GM18526 (cell line): Measurements from ENCODE around the gene DHX32.

Source experiments
- POLR2A ChIP-seq: IDR thresholded peaks from 3 replicates; pipeline ENCODE4 v1.6.1; 2011; ENCODE audit not compliant: insufficient read length; ENCODE audit errors: extremely low read depth

Gene DHX32

GRCh38 chr10:125868372-125868975 lies 12.6 kb downstream of the DHX32 start:
- no peak for TF ChIP-seq POLR2A

GRCh38 chr10:125866421-125867029 lies 14.6 kb downstream of the DHX32 start:
- TF ChIP-seq POLR2A, result no peak

- no peak for TF ChIP-seq POLR2A
Observed at GRCh38 chr10:125865120-125865519, 16.0 kb downstream of the DHX32 start.

GRCh38 chr10:125859128-125859817 lies 21.8 kb downstream of the DHX32 start:
- TF ChIP-seq POLR2A, result no peak

GRCh38 chr10:125857185-125857760 lies 23.8 kb downstream of the DHX32 start:
- TF ChIP-seq POLR2A, result no peak

GRCh38 chr10:125852487-125852886 lies 28.6 kb downstream of the DHX32 start:
- no peak for TF ChIP-seq POLR2A

- TF ChIP-seq POLR2A, result no peak
Observed at GRCh38 chr10:125850766-125851731, 30.0 kb downstream of the DHX32 start.

- TF ChIP-seq POLR2A, result no peak
Observed at GRCh38 chr10:125849448-125849847, 31.6 kb downstream of the DHX32 start.

- no peak for TF ChIP-seq POLR2A
Observed at GRCh38 chr10:125848857-125849256, 32.2 kb downstream of the DHX32 start.

- no peak for TF ChIP-seq POLR2A
Observed at GRCh38 chr10:125848371-125848770, 32.7 kb downstream of the DHX32 start.

- no peak for TF ChIP-seq POLR2A
Observed at GRCh38 chr10:125846894-125847293, 34.2 kb downstream of the DHX32 start.

GRCh38 chr10:125845617-125846016 lies 35.5 kb downstream of the DHX32 start:
- no peak for TF ChIP-seq POLR2A

GRCh38 chr10:125844751-125845221 lies 36.3 kb downstream of the DHX32 start:
- no peak for TF ChIP-seq POLR2A

- no peak for TF ChIP-seq POLR2A
Observed at GRCh38 chr10:125843603-125844329, 37.3 kb downstream of the DHX32 start.

- no peak for TF ChIP-seq POLR2A
Observed at GRCh38 chr10:125840955-125841354, 40.1 kb downstream of the DHX32 start.

GRCh38 chr10:125840406-125840805 lies 40.7 kb downstream of the DHX32 start:
- TF ChIP-seq POLR2A, result no peak
